IgD-negative memory B cell (primary cell): ENCODE results near the gene NXPE3. TPM values are rescaled to one million over a fixed set of nuclear protein-coding genes. Genes with fewer than 3 reads are reported as not detected.

ENCODE experiments used
- H3K27ac Mint-ChIP-seq, 3 donors: one replicate each; pipeline ENCODE4 v1.8.0; 2020 to 2022; ENCODE audit warnings: mild to moderate bottlenecking in 3 of 3, mixed read lengths in 3 of 3, moderate library complexity in 1 of 3
- H3K27me3 Mint-ChIP-seq: one replicate; pipeline ENCODE4 v1.8.0; 2021; ENCODE audit warnings: mixed read lengths
- H3K36me3 Mint-ChIP-seq: one replicate; pipeline ENCODE4 v1.8.0; 2020; ENCODE audit warnings: mild to moderate bottlenecking, mixed read lengths
- H3K4me1 Mint-ChIP-seq, 3 donors: one replicate each; pipeline ENCODE4 v1.8.0; 2020 to 2022; ENCODE audit warnings: mixed read lengths in 3 of 3, mild to moderate bottlenecking in 1 of 3
- H3K4me3 Mint-ChIP-seq, 4 donors: one replicate each; pipeline ENCODE4 v1.8.0; 2020 to 2022; ENCODE audit warnings: mild to moderate bottlenecking in 4 of 4, mixed read lengths in 4 of 4, moderate library complexity in 3 of 4
- H3K9me3 Mint-ChIP-seq, 3 donors: one replicate each; pipeline ENCODE4 v1.8.0; 2020 to 2021; ENCODE audit warnings: mixed read lengths in 3 of 3, mild to moderate bottlenecking in 1 of 3
- polyA plus RNA-seq: library from polyadenylated mRNA; unstranded; fragments of 300-500 nt; fragmentation: Illumina TruSeq; gene quantifications from one replicate; pipeline ENCODE4 v1.2.3, GENCODE V29; 2021

The NXPE3 gene
- polyA plus RNA-seq, 1 donor from 2014 or later: 30.4 TPM

GRCh38 chr3:101780661-101781060 is 1.6 kb downstream of the NXPE3 start:
- peak overlapping the region in 2 of 3 donors; percentile 35 to 37 for H3K27ac Mint-ChIP-seq
- peak overlapping the region in 3 of 4 donors; percentile 77 to 98 (median 86) for H3K4me3 Mint-ChIP-seq
- no peaks in the 10 kb centered on the region for H3K9me3 Mint-ChIP-seq
- no peaks in the 10 kb centered on the region for H3K27me3 Mint-ChIP-seq
- peaks cover 35 to 49% (median 40%) of the 10 kb centered on the region in 3 donors for H3K4me1 Mint-ChIP-seq
- H3K36me3 Mint-ChIP-seq: peaks cover 12% of the 10 kb centered on the region

- Mint-ChIP-seq H3K9me3 (no peaks in the 10 kb centered on the region), H3K4me3 (peak overlapping the region in 2 of 4 donors; percentile 77 to 98), H3K27ac (peak overlapping the region in 1 of 3 donors; percentile 35), H3K4me1 (peaks cover 37 to 49% (median 39%) of the 10 kb centered on the region in 3 donors), H3K27me3 (no peaks in the 10 kb centered on the region), H3K36me3 (peaks cover 12% of the 10 kb centered on the region)
Measured at GRCh38 chr3:101781166-101781565, 2.2 kb downstream of the NXPE3 start.

- H3K27me3 Mint-ChIP-seq: no peaks in the 10 kb centered on the region
- H3K4me1 Mint-ChIP-seq: peaks cover 19 to 29% (median 28%) of the 10 kb centered on the region in 3 donors
- peak overlapping the region in 1 of 4 donors; percentile 74 for H3K4me3 Mint-ChIP-seq
- H3K9me3 Mint-ChIP-seq: no peaks in the 10 kb centered on the region
- H3K36me3 Mint-ChIP-seq: peaks cover 28% of the 10 kb centered on the region
- peak overlapping the region in 1 of 3 donors; percentile 11 for H3K27ac Mint-ChIP-seq
Measured at GRCh38 chr3:101784855-101785613, 6.0 kb downstream of the NXPE3 start.

- H3K9me3 Mint-ChIP-seq: peaks cover 0 to 6% (median 2%) of the 10 kb centered on the region in 3 donors
- H3K4me1 Mint-ChIP-seq: peaks cover 22 to 40% (median 26%) of the 10 kb centered on the region in 3 donors
- peak overlapping the region; percentile 0 to 86 (median 40) for H3K4me3 Mint-ChIP-seq
- no peaks in the 10 kb centered on the region for H3K27me3 Mint-ChIP-seq
- H3K27ac Mint-ChIP-seq: peak overlapping the region; percentile 4 to 90 (median 12)
- H3K36me3 Mint-ChIP-seq: peaks cover 32% of the 10 kb centered on the region
Measured at GRCh38 chr3:101791778-101792177, 12.8 kb downstream of the NXPE3 start.

- Mint-ChIP-seq H3K4me1 (peaks cover 24 to 37% (median 26%) of the 10 kb centered on the region in 3 donors), H3K27ac (no peak overlapping the region)
Measured at GRCh38 chr3:101796077-101796680, 17.2 kb downstream of the NXPE3 start.

GRCh38 chr3:101801174-101801573 is 22.2 kb downstream of the NXPE3 start:
- Mint-ChIP-seq H3K27ac (no peak overlapping the region), H3K36me3 (peaks cover 6% of the 10 kb centered on the region), H3K4me1 (peaks cover 4 to 21% (median 14%) of the 10 kb centered on the region in 3 donors)

More at GRCh38 chr3:101796077-101796680, 17.2 kb downstream of the NXPE3 start:
- no peaks in the 10 kb centered on the region for H3K27me3 Mint-ChIP-seq
- peaks cover 0 to 6% (median 2%) of the 10 kb centered on the region in 3 donors for H3K9me3 Mint-ChIP-seq
- peak overlapping the region in 1 of 4 donors; percentile 11 for H3K4me3 Mint-ChIP-seq
- H3K36me3 Mint-ChIP-seq: peaks cover 16% of the 10 kb centered on the region

GRCh38 chr3:101802179-101802578 is 23.2 kb downstream of the NXPE3 start:
- Mint-ChIP-seq H3K36me3 (peaks cover 6% of the 10 kb centered on the region), H3K27ac (peak overlapping the region in 1 of 3 donors; percentile 88), H3K27me3 (no peaks in the 10 kb centered on the region), H3K4me3 (no peak overlapping the region), H3K4me1 (peaks cover 4 to 14% (median 9%) of the 10 kb centered on the region in 3 donors), H3K9me3 (no peaks in the 10 kb centered on the region)

More at GRCh38 chr3:101801174-101801573, 22.2 kb downstream of the NXPE3 start:
- Mint-ChIP-seq H3K27me3 (no peaks in the 10 kb centered on the region), H3K4me3 (peak overlapping the region in 1 of 4 donors; percentile 17), H3K9me3 (no peaks in the 10 kb centered on the region)

GRCh38 chr3:101803173-101803782 is 24.3 kb downstream of the NXPE3 start:
- Mint-ChIP-seq H3K4me1 (peaks cover under 1 to 14% (median 9%) of the 10 kb centered on the region in 3 donors), H3K36me3 (peaks cover 6% of the 10 kb centered on the region), H3K27me3 (no peaks in the 10 kb centered on the region), H3K4me3 (no peak overlapping the region), H3K9me3 (no peaks in the 10 kb centered on the region), H3K27ac (peak overlapping the region in 1 of 3 donors; percentile 81)

GRCh38 chr3:101803939-101804338 is 24.9 kb downstream of the NXPE3 start:
- H3K9me3 Mint-ChIP-seq: no peaks in the 10 kb centered on the region
- H3K4me3 Mint-ChIP-seq: no peak overlapping the region
- H3K4me1 Mint-ChIP-seq: peaks cover 0 to 16% (median 11%) of the 10 kb centered on the region in 3 donors
- no peaks in the 10 kb centered on the region for H3K27me3 Mint-ChIP-seq
- H3K36me3 Mint-ChIP-seq: peaks cover 6% of the 10 kb centered on the region
- no peak overlapping the region for H3K27ac Mint-ChIP-seq

- H3K27me3 Mint-ChIP-seq: no peaks in the 10 kb centered on the region
- no peak overlapping the region for H3K4me3 Mint-ChIP-seq
- H3K36me3 Mint-ChIP-seq: peaks cover 5% of the 10 kb centered on the region
- H3K27ac Mint-ChIP-seq: no peak overlapping the region
- peaks cover 5 to 24% (median 22%) of the 10 kb centered on the region in 3 donors for H3K4me1 Mint-ChIP-seq
- H3K9me3 Mint-ChIP-seq: no peaks in the 10 kb centered on the region
Measured at GRCh38 chr3:101806491-101806890, 27.5 kb downstream of the NXPE3 start.

- H3K27me3 Mint-ChIP-seq: no peaks in the 10 kb centered on the region
Measured at GRCh38 chr3:101807888-101808287, 28.9 kb downstream of the NXPE3 start.

GRCh38 chr3:101809178-101810021 is 30.4 kb downstream of the NXPE3 start:
- Mint-ChIP-seq H3K36me3 (peaks cover 5% of the 10 kb centered on the region), H3K9me3 (no peaks in the 10 kb centered on the region), H3K4me3 (no peak overlapping the region), H3K27me3 (no peaks in the 10 kb centered on the region), H3K4me1 (peaks cover 11 to 26% (median 23%) of the 10 kb centered on the region in 3 donors), H3K27ac (peak overlapping the region in 2 of 3 donors; percentile 39 to 76)

More at GRCh38 chr3:101807888-101808287, 28.9 kb downstream of the NXPE3 start:
- peak overlapping the region in 1 of 4 donors; percentile 27 for H3K4me3 Mint-ChIP-seq
- peaks cover 5 to 24% (median 22%) of the 10 kb centered on the region in 3 donors for H3K4me1 Mint-ChIP-seq
- no peaks in the 10 kb centered on the region for H3K9me3 Mint-ChIP-seq
- H3K36me3 Mint-ChIP-seq: peaks cover 5% of the 10 kb centered on the region
- no peak overlapping the region for H3K27ac Mint-ChIP-seq

GRCh38 chr3:101810022-101810418 is 31.0 kb downstream of the NXPE3 start:
- Mint-ChIP-seq H3K9me3 (no peaks in the 10 kb centered on the region), H3K27ac (peak overlapping the region in 1 of 3 donors; percentile 76), H3K36me3 (peaks cover 3% of the 10 kb centered on the region), H3K4me3 (no peak overlapping the region), H3K4me1 (peaks cover 11 to 30% (median 23%) of the 10 kb centered on the region in 3 donors), H3K27me3 (no peaks in the 10 kb centered on the region)

- Mint-ChIP-seq H3K27ac (no peak overlapping the region), H3K4me1 (peaks cover 11 to 34% (median 30%) of the 10 kb centered on the region in 3 donors), H3K9me3 (no peaks in the 10 kb centered on the region), H3K27me3 (no peaks in the 10 kb centered on the region), H3K36me3 (peaks cover 3% of the 10 kb centered on the region), H3K4me3 (no peak overlapping the region)
Measured at GRCh38 chr3:101811875-101812274, 32.9 kb downstream of the NXPE3 start.
